NCI-H226 (cell line): ENCODE data around the gene RPN2.

Source experiments
- DNase-seq: peaks from one replicate; pipeline ENCODE4 v3.0.0-alpha.2; 2015

The RPN2 gene

DNA sequence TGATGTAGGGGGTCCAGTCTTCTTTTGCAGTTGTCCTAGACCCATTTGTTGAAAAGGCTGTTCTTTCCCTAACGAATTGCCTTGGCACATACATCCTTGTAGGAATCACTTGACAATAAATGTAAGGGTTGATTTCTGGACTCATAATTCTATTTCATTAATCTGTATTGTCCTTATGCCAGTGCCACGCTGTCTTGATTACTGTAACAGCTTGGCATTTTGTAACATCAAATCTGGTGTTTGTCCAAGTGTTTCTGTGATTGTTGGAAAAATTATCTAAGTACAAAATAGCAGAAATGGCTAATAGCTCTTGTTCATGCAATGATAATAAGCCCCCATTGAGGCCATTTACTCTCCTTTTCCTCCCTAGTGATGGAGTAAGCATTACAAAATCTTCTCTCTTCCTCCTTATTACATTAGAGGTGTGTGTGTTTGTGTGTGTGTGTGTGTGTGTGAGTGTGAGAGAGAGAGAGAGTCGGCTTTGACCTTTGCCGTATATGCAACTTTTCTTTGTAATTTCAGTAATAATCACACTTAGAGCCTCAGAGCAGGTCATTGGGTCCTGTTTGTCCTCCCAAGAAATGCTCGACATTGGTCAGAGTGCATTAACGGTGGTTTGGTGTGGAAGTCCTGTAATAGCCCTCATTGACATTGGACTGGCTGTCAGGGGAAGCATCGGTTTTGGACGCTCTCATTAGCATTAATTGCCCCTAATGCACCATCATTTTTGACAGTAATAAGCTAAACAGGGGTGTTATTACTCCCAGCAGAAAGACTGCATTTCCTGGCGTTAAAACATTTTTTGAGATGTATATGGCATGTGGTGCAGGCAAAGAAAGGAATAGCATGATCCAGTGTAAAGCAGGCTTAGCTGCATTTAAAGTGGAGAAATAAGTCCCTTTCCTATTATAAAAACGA lies 40.9 kb downstream of the RPN2 start:
- DNase-seq: no peak

DNA sequence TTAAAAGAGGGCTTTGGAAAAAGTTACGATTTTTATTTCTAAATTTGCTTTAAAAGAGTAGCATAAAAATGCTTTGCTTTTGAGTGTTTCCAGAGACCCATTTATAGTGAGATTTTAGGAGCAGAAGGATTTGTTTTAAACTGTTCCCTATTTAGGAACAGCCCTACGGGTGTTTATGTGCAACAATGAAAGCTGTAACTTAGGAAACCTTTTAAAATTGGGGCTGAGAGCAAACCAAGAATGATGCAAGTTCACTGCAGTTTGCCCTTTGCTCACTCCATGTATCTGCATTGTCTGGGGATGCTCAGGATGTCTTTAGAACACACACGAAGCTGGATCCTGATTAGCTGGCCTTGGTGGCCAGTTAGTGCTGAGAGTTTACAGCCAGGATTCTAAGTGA lies 41.6 kb downstream of the RPN2 start:
- no peak for DNase-seq

DNA sequence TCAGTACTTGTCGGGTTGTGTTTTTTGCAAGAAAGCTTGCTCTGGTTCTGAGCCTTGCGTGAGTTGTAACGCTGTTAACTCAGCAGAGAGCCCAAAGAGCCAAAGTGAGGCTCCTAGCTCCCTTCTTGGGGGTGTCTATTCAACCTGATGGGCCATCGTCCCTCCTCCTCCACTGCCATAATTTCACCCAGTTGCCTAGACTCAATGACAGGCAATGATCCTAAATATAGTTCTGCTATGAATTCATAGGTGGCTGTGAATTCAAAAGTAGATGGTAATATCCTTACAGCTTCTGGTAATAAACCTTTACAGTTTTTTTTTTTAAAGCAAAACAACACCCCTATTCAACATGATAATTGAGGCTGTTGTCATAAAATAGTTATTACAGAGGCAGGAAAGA lies 43.0 kb downstream of the RPN2 start:
- DNase-seq: no peak

DNA sequence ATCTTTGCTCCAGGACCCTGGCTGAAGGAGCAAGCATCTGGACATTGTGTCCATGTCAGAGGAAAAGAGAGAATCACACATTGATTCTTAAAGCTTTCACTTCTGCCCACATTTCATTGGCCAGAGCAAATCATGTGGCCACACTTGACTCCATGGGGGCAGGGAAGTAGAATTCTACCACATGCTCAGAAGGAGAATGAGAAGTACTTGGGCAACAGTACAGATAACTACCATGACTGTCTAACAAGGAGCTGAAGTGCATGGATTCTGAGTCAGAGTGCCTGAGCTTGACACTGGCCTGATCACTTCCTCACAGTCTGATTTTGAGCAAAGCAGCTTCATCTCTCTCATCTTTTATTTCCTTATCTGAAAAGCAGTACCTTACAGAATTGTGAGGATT lies 43.9 kb downstream of the RPN2 start:
- DNase-seq: peak; percentile 91

DNA sequence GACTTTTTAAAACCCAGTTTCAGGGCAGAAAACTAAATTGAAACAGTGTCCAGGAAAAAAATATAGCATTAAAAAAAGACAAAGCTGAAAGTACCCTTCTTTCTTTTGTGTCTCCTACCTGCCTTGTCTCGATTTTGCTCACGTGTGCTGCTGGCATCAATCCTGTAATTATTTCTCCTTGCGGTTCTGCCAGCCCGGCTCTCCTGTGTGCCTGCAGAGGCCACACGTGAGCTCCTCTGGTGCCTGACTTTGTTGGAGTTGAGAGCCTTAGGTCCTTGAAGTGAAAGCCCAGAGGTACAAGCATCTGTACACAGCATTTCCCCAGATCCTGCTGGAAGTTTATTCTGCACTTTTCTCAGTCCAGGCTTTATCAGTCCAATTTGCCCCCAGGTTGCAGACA lies 46.0 kb downstream of the RPN2 start:
- no peak for DNase-seq

DNA sequence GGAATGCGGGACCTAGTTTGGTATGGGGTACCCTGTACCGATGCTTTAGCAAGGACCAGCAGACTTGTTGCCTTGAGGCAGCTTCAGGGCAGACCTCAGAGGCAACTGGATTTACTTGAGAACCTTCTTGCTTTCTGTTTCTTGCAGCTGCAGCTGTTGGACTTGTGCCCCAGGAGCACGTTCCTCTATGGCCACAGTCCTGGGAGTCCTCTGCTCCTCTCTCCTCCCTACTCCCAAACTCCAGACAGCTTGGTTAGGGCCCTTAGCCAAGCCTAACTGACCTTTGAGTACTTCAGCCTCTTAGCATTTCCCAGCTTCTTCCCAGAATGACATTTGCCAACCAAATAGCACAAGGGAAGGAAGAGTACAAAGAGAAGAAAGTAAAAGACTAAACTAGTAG lies 47.8 kb downstream of the RPN2 start:
- no peak for DNase-seq

DNA sequence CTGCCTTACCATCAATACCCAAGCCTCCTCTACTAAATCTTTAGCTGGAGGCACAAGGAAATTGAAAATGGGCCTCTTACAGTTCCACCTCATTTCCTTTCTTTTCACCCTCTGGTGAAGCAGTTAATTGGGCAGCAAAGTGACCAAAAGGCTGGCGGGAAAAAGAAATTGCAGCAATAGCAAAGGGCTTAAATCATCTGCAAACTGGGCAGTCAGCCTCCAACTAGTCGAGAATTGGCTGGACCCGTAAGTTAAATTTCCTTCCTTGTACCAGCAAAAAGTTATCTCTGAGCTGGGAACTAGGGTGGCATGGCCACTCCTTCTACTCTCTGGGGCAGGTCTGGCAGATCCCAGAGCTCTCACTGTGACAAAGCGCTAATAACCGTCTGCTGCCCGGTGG lies 49.0 kb downstream of the RPN2 start:
- DNase-seq: no peak

DNA sequence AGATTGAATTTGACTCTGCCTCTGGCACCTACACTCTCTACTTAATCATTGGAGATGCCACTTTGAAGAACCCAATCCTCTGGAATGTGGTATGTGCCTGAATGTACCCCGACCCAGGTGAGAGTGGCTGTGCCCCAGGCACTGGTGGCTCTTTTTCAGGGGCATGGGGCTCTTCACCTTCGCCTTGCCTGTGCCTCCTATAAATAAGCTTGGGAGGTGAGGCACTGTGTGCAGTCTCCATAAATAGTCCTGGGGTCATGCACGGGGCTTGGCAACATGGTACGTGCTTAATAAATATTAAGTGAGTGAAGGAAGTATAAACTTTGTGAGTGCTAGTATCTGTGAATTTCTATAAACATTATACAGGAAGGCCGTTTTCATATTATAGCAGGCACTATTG lies 49.5 kb downstream of the RPN2 start:
- no peak for DNase-seq

DNA sequence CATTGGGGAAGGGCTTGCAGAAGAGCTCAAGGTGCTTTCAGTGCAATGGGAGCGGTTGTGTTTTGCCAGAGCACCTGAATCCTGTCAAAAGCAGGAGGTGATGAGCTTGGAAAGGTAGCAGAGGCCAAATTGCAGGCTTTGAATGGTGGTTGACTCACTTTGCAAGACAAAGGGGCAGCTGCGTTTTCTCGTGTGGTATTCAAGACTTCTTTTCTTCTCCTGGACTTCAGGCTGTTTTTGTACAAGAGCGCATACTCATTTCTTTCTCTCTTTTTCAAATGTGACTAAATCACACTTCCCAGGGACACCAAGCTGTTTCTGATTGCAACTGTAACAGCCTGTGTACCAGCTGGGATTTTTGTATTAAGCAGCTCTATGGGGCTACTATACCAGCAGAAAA lies 50.2 kb downstream of the RPN2 start:
- no peak for DNase-seq

DNA sequence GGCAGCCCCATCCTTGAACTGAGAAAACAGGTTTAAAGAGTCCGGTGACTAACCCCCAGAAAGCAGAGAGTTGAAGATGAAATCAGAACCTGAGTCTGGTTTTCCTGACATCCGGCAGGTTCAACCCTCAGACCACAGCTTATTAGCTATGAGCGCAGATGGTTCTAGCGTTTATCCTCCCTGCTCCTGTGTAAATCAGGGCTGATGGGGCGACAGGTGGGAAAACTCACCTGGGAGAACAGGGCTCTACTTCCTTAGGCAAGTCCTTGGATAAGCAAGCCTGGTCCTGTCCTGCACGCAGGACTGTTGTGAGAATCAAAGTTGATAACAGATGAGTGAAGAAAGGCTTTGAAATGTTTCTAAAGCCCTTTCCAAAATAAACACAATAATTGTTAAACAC lies 51.1 kb downstream of the RPN2 start:
- no peak for DNase-seq

DNA sequence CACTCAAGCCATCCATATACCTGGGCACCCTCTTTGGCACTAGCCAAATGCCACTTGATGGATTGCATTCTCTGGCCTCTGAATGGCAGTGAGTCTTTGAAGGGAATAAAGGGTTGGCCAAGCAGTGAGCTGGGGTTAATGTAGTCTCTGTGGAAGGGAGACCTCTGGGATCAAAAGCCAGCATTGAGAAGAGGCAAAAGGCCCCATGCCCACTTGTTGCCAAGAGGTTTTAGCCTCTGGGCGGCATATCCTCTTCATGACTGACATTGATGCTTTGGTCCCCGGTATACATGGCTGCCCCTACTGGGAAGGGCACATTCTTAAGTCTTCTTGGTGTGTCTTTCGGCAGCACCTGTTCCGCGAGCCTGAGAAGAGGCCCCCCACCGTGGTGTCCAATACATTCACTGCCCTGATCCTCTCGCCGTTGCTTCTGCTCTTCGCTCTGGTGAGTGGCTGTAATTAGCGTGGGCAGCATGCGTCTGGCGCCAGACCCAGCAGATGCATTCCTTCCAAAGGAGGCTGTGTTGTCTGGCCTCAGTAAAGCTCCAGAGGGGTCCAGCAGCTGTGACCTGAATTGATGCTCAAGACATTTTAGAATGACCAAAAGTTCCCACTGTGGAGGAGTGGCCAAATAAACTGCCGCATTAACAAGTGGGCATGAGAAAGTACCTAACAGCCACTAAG lies 53.0 kb downstream of the RPN2 start:
- no peak for DNase-seq

DNA sequence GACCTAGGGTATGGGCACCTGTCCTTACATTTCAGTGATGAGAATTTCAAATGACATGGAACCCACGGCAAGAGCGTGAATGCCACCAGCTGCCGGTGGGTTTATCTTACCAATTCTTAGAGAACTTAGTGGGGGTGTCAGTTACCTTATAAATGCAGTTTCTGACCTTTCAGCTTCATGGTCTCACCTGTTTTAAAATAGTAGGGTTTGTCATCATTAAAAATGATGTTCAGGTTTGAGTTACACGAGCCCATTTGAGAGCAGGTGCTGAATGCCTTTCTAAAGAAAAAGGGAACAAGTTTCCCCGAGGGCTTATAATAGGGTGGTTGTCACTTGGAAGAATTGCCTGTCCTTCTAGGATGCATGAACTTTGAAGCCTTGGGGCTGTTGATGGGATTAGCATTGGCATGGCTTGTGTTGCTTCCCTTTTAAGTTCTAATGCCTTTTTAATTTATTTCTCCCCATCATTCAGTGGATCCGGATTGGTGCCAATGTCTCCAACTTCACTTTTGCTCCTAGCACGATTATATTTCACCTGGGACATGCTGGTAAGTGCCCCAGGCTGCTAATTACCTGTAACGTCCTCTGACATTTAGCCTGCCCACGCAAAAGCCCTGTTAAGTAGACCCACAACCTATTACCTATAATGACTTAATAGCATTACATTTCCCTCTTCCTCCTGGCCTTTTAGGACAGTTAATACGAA lies 54.6 kb downstream of the RPN2 start:
- DNase-seq: no peak

DNA sequence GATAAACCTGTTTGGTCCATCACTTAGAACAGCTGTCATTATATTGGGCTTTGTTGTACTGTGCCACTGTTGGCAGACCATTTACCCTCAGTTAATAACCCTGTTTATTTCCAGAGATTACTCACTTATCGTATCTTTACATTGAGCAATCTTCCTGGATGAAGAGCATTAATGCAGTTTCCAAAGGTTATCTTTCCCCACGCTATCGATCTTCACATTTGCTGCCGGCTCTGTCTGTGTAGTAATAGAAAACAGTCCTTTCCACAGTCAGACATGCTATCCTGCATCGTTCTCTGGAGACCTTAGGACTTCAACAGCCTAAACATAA lies 55.1 kb downstream of the RPN2 start:
- no peak for DNase-seq

DNA sequence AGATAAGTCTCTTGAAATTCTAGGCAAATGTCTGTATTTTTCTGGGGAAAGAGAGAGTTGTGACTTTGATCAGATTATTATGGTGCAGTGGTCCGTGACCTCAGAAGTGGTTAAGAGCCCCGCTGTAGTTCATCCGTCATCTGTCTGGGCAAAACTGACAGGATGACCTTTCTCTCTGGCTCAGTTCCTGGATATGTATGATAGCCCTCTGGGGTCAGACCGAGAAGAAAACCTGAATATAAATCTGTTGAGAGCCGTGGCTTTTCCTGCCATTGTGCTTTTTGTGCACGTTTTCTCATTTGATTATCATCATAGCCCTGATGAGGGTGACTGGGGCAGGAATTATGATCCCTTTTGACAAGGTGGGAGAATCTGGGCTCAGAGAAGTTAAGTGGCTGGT lies 55.9 kb downstream of the RPN2 start:
- no peak for DNase-seq

DNA sequence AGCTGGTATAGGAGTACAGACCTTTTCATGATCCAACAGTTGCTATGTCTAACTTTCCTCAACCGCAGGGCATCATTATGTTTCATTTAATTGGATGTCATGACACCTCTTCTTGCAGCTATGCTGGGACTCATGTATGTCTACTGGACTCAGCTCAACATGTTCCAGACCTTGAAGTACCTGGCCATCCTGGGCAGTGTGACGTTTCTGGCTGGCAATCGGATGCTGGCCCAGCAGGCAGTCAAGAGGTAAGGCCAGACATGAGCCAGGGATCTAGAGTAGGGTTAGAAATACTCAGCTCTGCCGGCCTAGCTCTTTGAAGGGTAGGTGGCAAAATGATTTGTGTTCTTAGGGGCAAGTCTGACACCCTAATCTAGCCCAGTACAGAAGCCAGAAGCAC lies 57.3 kb downstream of the RPN2 start:
- no peak for DNase-seq

DNA sequence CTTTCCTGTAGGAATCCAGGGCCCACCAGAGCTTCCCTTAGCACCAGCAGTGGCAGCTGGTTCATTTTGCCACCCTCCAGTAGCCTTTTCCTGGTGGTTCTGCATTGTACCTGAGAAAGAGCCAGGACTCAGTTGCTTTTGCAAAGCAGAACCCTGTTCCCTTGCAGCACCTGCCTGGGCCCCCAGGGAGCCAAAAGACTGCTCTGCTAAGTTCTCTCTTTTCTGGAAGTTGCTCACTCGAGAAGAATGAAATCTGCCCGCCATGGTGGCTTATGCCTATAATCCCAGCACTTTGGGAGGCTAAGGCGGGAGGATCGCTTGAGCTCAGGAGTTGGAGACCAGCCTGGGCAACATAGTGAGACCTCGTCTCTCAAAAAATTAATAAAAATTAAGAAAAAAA lies 58.5 kb downstream of the RPN2 start:
- no peak for DNase-seq

DNA sequence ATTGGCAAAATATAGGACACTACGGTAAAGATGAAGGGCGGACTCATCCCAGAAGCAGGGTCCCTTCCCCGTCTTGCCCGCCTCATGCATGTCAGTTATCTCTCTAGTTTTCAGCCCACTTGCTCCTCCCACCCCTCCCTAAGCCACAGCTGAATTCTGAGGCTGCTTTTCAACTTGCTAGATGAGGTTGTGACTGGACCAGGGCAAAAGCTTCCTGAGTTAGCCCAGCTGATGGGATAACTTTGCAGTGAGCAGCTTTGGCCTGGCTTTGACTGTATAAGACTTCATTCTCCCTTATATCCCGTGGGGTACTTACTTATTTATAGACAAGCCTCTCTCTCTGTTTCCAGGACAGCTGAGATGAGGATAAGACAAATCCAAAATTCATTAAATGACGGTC lies 59.3 kb downstream of the RPN2 start:
- no peak for DNase-seq

DNA sequence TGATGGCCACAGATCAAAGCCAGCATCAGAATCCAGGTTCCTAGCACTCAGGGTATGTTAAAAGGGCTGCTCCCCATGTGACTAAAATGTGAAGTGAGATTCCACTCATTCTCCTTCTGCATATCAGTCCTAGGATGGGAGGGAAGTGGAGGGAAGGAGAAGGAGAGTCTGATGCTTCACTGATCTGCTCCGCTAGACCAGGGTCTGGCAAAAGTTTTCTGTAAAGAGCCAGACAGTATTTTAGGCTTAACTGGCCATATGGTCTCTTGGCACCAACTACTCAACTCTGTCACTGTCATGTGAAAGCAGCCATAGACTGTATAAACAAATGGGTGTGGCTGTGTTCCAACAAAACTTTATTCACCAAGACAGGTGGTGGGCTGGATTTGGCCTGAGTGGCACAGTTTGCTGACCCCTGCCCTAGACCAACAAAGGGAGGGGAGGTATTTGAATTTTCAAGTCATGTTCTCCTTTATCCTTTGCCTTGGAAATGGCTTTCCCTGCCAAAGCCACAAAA lies 59.9 kb downstream of the RPN2 start:
- DNase-seq: no peak

DNA sequence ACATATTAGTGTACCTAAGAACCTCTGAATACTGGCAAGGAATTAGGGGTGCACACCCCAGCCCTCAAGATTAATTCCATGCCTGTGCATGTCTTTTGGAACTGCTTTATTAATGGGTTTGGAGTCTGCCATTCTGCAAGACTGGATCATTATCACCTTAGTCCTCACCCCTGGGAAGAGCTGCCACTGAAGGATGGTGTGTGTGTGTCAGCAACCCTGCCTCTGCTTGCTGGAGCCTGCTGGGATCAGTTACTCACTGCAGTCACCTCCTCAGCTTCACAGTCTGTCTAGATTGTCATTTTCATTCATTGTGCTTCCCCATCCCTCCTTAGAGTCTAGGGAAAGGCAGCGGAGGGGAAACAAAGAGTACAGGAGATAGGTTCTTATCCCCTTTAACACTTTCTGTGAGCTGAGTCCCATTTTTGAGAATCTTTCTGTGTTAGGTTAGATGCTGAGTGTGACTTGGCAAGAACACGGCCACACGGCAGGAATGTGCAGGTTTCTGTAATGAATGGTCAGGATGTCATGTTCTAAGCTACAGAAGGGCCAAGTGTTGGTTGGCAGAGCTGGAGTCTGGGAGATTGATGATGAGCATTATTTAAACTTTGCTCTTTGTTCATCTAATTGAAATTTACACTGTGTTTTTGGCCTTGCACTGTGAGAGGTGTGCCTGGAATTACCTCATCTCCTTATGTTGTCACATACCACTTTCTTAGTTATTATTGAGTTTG lies 61.4 kb downstream of the RPN2 start:
- DNase-seq: no peak

DNA sequence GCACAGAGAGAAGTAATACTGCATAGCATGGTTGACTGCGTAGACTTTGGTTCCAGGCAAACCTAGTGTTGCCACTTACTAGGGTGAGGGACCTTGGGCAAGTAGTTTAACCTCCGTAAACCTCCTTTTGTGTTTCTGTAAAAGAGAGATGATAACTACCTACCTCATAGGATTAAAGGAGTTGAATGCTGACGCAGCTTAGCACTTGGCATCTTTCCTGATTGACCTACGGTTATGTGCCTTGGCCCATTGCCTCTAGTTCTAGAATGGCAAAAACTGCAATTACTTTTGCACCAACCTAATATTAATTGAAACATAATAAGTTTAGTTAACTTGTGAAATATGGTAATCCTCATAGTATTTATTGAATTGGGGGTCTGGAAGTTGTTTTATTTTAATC lies 63.4 kb downstream of the RPN2 start:
- DNase-seq: no peak

DNA sequence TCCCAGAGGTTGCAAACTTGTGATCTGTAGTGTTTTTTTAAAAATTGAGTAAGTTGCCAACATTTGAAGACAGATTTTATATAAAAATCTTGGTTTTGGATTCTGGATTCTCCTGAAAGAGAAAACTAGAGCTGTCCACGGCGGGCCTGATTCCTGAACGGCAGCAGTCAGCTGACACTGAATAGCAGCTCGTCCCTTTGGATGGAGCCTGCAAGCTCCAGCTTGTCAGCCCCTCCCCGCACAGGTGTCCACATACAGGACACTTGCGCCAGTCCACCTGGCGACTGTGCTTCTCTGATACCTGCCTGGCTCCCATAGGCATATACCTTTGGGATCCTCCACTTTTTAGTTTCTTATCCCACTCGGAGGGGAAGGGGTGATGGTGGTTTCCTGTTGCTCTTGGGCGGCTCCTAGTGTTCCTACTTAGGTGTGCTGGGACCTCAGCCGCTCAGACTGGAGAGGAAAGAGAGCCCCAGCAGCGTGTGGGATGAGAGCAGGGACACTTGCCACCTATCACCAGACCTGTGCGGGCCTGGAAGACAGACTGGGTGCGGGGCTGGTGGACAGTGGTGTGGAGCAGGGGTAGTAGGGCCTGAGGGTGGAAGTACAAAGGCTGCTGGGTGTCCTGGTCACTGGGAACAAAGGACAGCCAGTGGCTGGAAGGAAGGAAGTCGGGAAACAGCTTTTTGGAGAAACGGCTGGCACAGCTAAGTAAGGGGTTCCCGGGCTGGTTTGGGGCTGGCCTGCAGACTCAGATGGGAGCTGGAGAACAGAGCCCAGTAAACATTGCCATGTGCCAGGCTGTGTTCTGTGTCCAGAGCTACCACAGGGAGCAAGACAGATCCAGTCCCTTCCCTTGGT lies 64.2 kb downstream of the RPN2 start:
- DNase-seq: no peak

DNA sequence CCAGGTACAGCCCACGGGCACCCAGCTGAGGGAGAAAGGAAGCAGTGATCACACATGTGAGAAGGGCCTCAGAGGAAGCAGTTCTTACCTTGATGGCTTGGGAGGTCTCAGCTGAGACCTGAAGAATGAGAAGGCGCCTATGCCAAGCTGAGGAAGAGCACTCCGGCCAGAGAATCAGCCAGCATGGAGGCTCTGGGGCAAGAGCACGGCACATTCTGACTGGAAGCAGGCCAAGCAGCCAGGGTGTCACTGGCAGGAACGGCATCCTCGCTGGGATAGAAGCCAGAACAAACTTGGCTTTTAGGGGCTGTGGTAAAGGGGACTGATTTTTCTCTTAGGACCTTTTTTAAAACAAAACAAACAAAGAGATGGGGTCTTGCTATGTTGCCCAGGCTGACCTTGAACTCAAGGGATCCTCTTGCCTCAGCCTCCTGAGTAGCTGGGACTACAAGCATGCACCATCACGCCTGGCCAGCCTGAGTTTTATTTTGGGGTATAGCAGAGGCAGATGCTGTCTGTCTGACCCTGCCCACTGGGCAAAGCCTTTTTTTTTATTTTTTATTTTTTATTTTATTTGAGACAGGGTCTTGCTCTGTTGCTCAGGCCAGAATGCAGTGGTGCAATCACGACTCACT lies 64.9 kb downstream of the RPN2 start:
- DNase-seq: no peak
